HepG2 (cell line): ENCODE measurements around the gene NABP2. TPM values are rescaled to one million over a fixed set of nuclear protein-coding genes. Genes with fewer than 3 reads are reported as not detected.
A peak's percentile ranks its signal among the peaks of the same experiment; 100 is the strongest.

ENCODE experiments used
- AHR ChIP-seq: IDR thresholded peaks from 2 replicates; pipeline ENCODE4 v1.6.1; 2018; ENCODE audit warnings: missing genetic modification reagents, missing compliant biosample characterization
- ATF4 ChIP-seq, 2 experiments: fragments of 450-650 bp in 1 of 2; sonication (generic) in 1 of 2; formaldehyde crosslinking; IDR thresholded peaks; 2 replicates each; pipeline versions ENCODE4 v1.5.0 to v1.8.0; 2020 to 2022; ENCODE audit warnings: mild to moderate bottlenecking in 1 of 2, missing genetic modification reagents in 1 of 2
- E2F1 ChIP-seq: sonication (generic); formaldehyde crosslinking; IDR thresholded peaks from 2 replicates; pipeline ENCODE4 v1.5.0; 2020; ENCODE audit warnings: missing genetic modification reagents
- HOXA9 ChIP-seq: sonication (generic); formaldehyde crosslinking; IDR thresholded peaks from 2 replicates; pipeline ENCODE4 v1.8.1; 2022; ENCODE audit warnings: missing genetic modification reagents, mild to moderate bottlenecking, moderate library complexity, borderline replicate concordance
- IKZF5 ChIP-seq: IDR thresholded peaks from 2 replicates; pipeline ENCODE4 v1.6.1; 2018; ENCODE audit warnings: missing genetic modification reagents, mild to moderate bottlenecking, missing compliant biosample characterization
- KAT7 ChIP-seq: IDR thresholded peaks from 2 replicates; pipeline ENCODE4 v1.6.1; 2018; ENCODE audit warnings: borderline replicate concordance, missing compliant biosample characterization
- KDM2A ChIP-seq: sonication (generic); formaldehyde crosslinking; IDR thresholded peaks from 2 replicates; pipeline ENCODE4 v1.4.0; 2020; ENCODE audit warnings: low read depth, missing genetic modification reagents, borderline replicate concordance
- KLF9 ChIP-seq: IDR thresholded peaks from 2 replicates; pipeline ENCODE4 v1.6.1; 2016; ENCODE audit warnings: low read depth
- MAF1 ChIP-seq: sonication (generic); formaldehyde crosslinking; IDR thresholded peaks from 2 replicates; pipeline ENCODE4 v1.5.0; 2020; ENCODE audit warnings: missing genetic modification reagents, borderline replicate concordance
- MTF1 ChIP-seq: sonication (generic); formaldehyde crosslinking; IDR thresholded peaks from 2 replicates; pipeline ENCODE4 v1.5.0; 2020; ENCODE audit warnings: missing genetic modification reagents
- NONO ChIP-seq, 2 experiments: fragments of 450-650 bp in 1 of 2; sonication (generic) in 1 of 2; formaldehyde crosslinking in 1 of 2; IDR thresholded peaks in 1 of 2; conservative IDR thresholded peaks in 1 of 2; 2 replicates each; pipeline versions ENCODE4 v1.6.1 to v1.8.0; 2017 to 2022; ENCODE audit warnings: mild to moderate bottlenecking in 1 of 2, missing genetic modification reagents in 1 of 2, moderate library complexity in 1 of 2
- NR2F1 ChIP-seq, 2 experiments: fragments of 450-650 bp in 1 of 2; formaldehyde crosslinking in 1 of 2; IDR thresholded peaks; 2 replicates each; pipeline versions ENCODE4 v1.5.0 to v1.6.1; 2016 to 2020; ENCODE audit warnings: mild to moderate bottlenecking in 1 of 2, missing compliant biosample characterization in 1 of 2, missing genetic modification reagents in 1 of 2, moderate library complexity in 1 of 2
- ONECUT2 ChIP-seq: sonication (generic); formaldehyde crosslinking; IDR thresholded peaks from 2 replicates; pipeline ENCODE4 v1.4.0; 2020; ENCODE audit warnings: missing genetic modification reagents
- RARA ChIP-seq: IDR thresholded peaks from 2 replicates; pipeline ENCODE4 v1.6.1; 2016; ENCODE audit warnings: missing genetic modification reagents, missing compliant biosample characterization
- RXRA ChIP-seq: sonication (generic); formaldehyde crosslinking; IDR thresholded peaks from 2 replicates; pipeline ENCODE4 v1.5.1; 2020; ENCODE audit warnings: missing genetic modification reagents
- ZBTB1 ChIP-seq: sonication (generic); formaldehyde crosslinking; IDR thresholded peaks from 2 replicates; pipeline ENCODE4 v1.4.0; 2020; ENCODE audit warnings: missing genetic modification reagents, borderline replicate concordance
- ZBTB46 ChIP-seq: sonication (generic); formaldehyde crosslinking; IDR thresholded peaks from 2 replicates; pipeline ENCODE4 v1.4.0; 2020; ENCODE audit warnings: mild to moderate bottlenecking, missing genetic modification reagents, borderline replicate concordance
- ZFP36 ChIP-seq: fragments of 150-350 bp; IDR thresholded peaks from 2 replicates; pipeline ENCODE4 v1.6.1; 2018; ENCODE audit warnings: borderline replicate concordance, low read length, low read depth; ENCODE audit not compliant: partially characterized antibody
- ZNF10 ChIP-seq: sonication (generic); formaldehyde crosslinking; IDR thresholded peaks from 2 replicates; pipeline ENCODE4 v1.4.0; 2020; ENCODE audit warnings: mild to moderate bottlenecking, low read depth, missing genetic modification reagents, borderline replicate concordance
- ZNF224 ChIP-seq: sonication (generic); formaldehyde crosslinking; IDR thresholded peaks from 2 replicates; pipeline ENCODE4 v1.5.0; 2020; ENCODE audit warnings: mild to moderate bottlenecking, missing genetic modification reagents
- ZNF264 ChIP-seq: sonication (generic); formaldehyde crosslinking; IDR thresholded peaks from 2 replicates; pipeline ENCODE4 v1.4.0; 2020; ENCODE audit warnings: missing genetic modification reagents
- ZNF30 ChIP-seq: sonication (generic); formaldehyde crosslinking; IDR thresholded peaks from 2 replicates; pipeline ENCODE4 v1.5.0; 2020; ENCODE audit warnings: mild to moderate bottlenecking, missing genetic modification reagents
- ZNF644 ChIP-seq: IDR thresholded peaks from 2 replicates; pipeline ENCODE4 v1.6.1; 2016; ENCODE audit warnings: low read depth
- ZNF777 ChIP-seq: sonication (generic); formaldehyde crosslinking; IDR thresholded peaks from 2 replicates; pipeline ENCODE4 v1.4.0; 2020; ENCODE audit warnings: missing genetic modification reagents
- ZNF780A ChIP-seq: sonication (generic); formaldehyde crosslinking; IDR thresholded peaks from 2 replicates; pipeline ENCODE4 v1.8.0; 2022; ENCODE audit warnings: mild to moderate bottlenecking, missing genetic modification reagents, moderate library complexity
- ZSCAN25 ChIP-seq: sonication (generic); formaldehyde crosslinking; IDR thresholded peaks from 2 replicates; pipeline ENCODE4 v1.8.0; 2022; ENCODE audit warnings: mild to moderate bottlenecking, missing genetic modification reagents
- polyA plus RNA-seq, 8 experiments: library from polyadenylated mRNA; depleted of rRNA in 3 of 8; stranded (reverse) in 7 of 8; unstranded in 1 of 8; fragments of >200 nt; fragmentation: Illumina TruSeq in 4 of 8; extraction: Trizol in 4 of 8; gene quantifications; 2 replicates each; pipeline versions ENCODE4 v1.2.1 to v1.2.3, GENCODE V29; 2011 to 2016; ENCODE audit warnings: low read depth in 4 of 8, missing spikeins in 1 of 8, mixed read lengths in 1 of 8; ENCODE audit not compliant: insufficient read depth in 1 of 8
- total RNA-seq, 5 experiments: library from RNA; depleted of rRNA; stranded (reverse); fragments of >200 nt; fragmentation: Illumina TruSeq; extraction: Trizol; gene quantifications; 2 replicates each; pipeline ENCODE4 v1.2.3, GENCODE V29; 2016; ENCODE audit warnings: low read depth in 1 of 5

The NABP2 gene
- total and polyA plus RNA-seq, 2 of the 13 experiments (the other 11 are each of a cell fraction or from before 2014, with no cell fraction given) = 33.2 to 35.5 TPM

- TF ChIP-seq AHR (CRISPR knock-in tag) (no peak), IKZF5 (peak; percentile 45; the same call in 1 of the 2 replicates), HOXA9 (CRISPR knock-in tag) (no peak), ZNF777 (CRISPR knock-in tag) (peak; percentile 64; the same call in 1 of the 2 replicates), ZNF264 (CRISPR knock-in tag) (peak; percentile 55), NONO (IDR thresholded peaks at IDR 0.05) (no peak), NONO (CRISPR knock-in tag; conservative IDR thresholded peaks at IDR 0.05) (peak; percentile 47; the same call in 1 of the 2 replicates), KDM2A (peak; percentile 87), NR2F1 (CRISPR knock-in tag; IDR thresholded peaks at IDR 0.05) (no peak), ZNF30 (CRISPR knock-in tag) (no peak), ZNF10 (no peak), ZBTB1 (CRISPR knock-in tag) (no peak), RXRA (CRISPR knock-in tag) (no peak), MTF1 (CRISPR knock-in tag) (no peak), ZNF224 (CRISPR knock-in tag) (0 out of 2 replicates have a peak, but pooled peaks have one; percentile 17), ZNF780A (CRISPR knock-in tag) (no peak), ONECUT2 (CRISPR knock-in tag) (no peak), ZBTB46 (CRISPR knock-in tag) (no peak), MAF1 (peak; percentile 98), ZFP36 (no peak), ZSCAN25 (CRISPR knock-in tag) (no peak), ATF4 (CRISPR knock-in tag; IDR thresholded peaks at IDR 0.05) (0 out of 4 replicates have a peak, but pooled peaks of 1 of the 2 experiments have one; percentile 20), KAT7 (CRISPR knock-in tag) (peak; percentile 26; the same call in 1 of the 2 replicates), E2F1 (CRISPR knock-in tag) (0 out of 2 replicates have a peak, but pooled peaks have one; percentile 11), ZNF644 (CRISPR knock-in tag) (no peak; the same call in 1 of the 2 replicates), KLF9 (CRISPR knock-in tag) (no peak), RARA (no peak)
Observed at GRCh38 chr12:56189918-56190694, 34.0 kb upstream of the NABP2 start (continued).
